A549 (cell line): ENCODE data around the gene LMO2. TPM values are rescaled to one million over a fixed set of nuclear protein-coding genes. Genes with fewer than 3 reads are reported as not detected.
A peak's percentile ranks its signal among the peaks of the same experiment; 100 is the strongest.

ENCODE experiments used
- ATAC-seq, 2 experiments: fragments of 200-7000 bp in 1 of 2; fragments of >200 bp in 1 of 2; cut with Nextera tagmentation in 1 of 2; cut with Tn5 transposase in 1 of 2; 3 replicates each; pipeline versions ENCODE4 v1.8.0 to v1.9.1; 2018 to 2020; ENCODE audit warnings: mild to moderate bottlenecking in 1 of 2, moderate library complexity in 1 of 2
- CTCF ChIA-PET: fragments of 300-600 bp; sonication (Branson Sonifier 250); formaldehyde crosslinking; extraction: SDS; loops from one replicate; lab custom pipeline; 2021; ENCODE audit warnings: antibody characterized with exemption, inconsistent platforms; lab: Yijun Ruan, JAX
- POLR2A ChIA-PET: fragments of 350-600 bp; formaldehyde crosslinking; extraction: SDS; loops from one replicate; lab custom pipeline; 2021; ENCODE audit warnings: antibody characterized with exemption, inconsistent platforms; lab: Yijun Ruan, JAX
- DNase-seq, 2 experiments: peaks; one replicate each; pipeline versions ENCODE4 v3.0.0 to v3.0.0-alpha.2; 2011 to 2016; ENCODE audit warnings: low read depth in 1 of 2, low spot score in 1 of 2
- FAIRE-seq: peaks from 2 replicates; lab custom pipeline; 2011; peaks lifted over from hg19 to GRCh38; lab: Jason Lieb, UNC
- H3K27ac ChIP-seq, 2 experiments: fragments of >200 bp; sonication (Bioruptor Twin); formaldehyde crosslinking; 3 replicates each; pipeline ENCODE4 v1.5.1; 2016 to 2017
- H3K4me1 ChIP-seq: fragments of >200 bp; sonication (Bioruptor Twin); formaldehyde crosslinking; 3 replicates; pipeline ENCODE4 v1.6.1; 2016
- H3K4me2 ChIP-seq: fragments of >200 bp; sonication (Bioruptor Twin); formaldehyde crosslinking; 3 replicates; pipeline ENCODE4 v1.6.1; 2016
- H3K4me3 ChIP-seq: fragments of >200 bp; sonication (Bioruptor Twin); formaldehyde crosslinking; 3 replicates; pipeline ENCODE4 v1.5.1; 2016
- H3K9me3 ChIP-seq: fragments of >200 bp; sonication (Bioruptor Twin); formaldehyde crosslinking; 3 replicates; pipeline ENCODE4 v1.6.1; 2016
- CBX2 ChIP-seq: fragments of 200-600 bp; sonication (generic); IDR thresholded peaks from 2 replicates; pipeline ENCODE4 v1.6.1; 2016; ENCODE audit warnings: low read depth, mild to moderate bottlenecking, borderline replicate concordance
- CBX8 ChIP-seq: fragments of 200-600 bp; sonication (generic); IDR thresholded peaks from 2 replicates; pipeline ENCODE4 v1.6.1; 2016
- CHD4 ChIP-seq: fragments of 200-600 bp; sonication (generic); IDR thresholded peaks from 2 replicates; pipeline ENCODE4 v1.6.1; 2016; ENCODE audit warnings: antibody characterized with exemption, mild to moderate bottlenecking, borderline replicate concordance
- CTCF ChIP-seq: fragments of >200 bp; sonication (Bioruptor Twin); formaldehyde crosslinking; IDR thresholded peaks from 3 replicates; pipeline ENCODE4 v1.5.1; 2016
- E2F6 ChIP-seq: IDR thresholded peaks from 2 replicates; pipeline ENCODE4 v1.6.1; 2012; ENCODE audit warnings: low read depth, borderline replicate concordance
- EHF ChIP-seq: fragments of 250-450 bp; sonication (Bioruptor Pico); IDR thresholded peaks from 2 replicates; pipeline ENCODE4 v1.5.0; 2020; ENCODE audit warnings: mild to moderate bottlenecking
- ELK1 ChIP-seq: fragments of 150-350 bp; IDR thresholded peaks from 2 replicates; pipeline ENCODE4 v1.6.1; 2014; ENCODE audit warnings: low read depth, mild to moderate bottlenecking, low read length
- EP300 ChIP-seq, 2 experiments: fragments of >200 bp; sonication (Bioruptor Twin); formaldehyde crosslinking; IDR thresholded peaks; 2 replicates in 1 of 2; 3 replicates in 1 of 2; pipeline ENCODE4 v1.6.1; 2016 to 2017
- FOSB ChIP-seq: fragments of 250-450 bp; sonication (Bioruptor Pico); IDR thresholded peaks from 2 replicates; pipeline ENCODE4 v1.5.0; 2020; ENCODE audit warnings: mild to moderate bottlenecking, moderate library complexity
- HES2 ChIP-seq: fragments of >200 bp; sonication (Bioruptor Twin); formaldehyde crosslinking; IDR thresholded peaks from 2 replicates; pipeline ENCODE4 v1.6.1; 2016
- HOXB13 ChIP-seq: fragments of 250-450 bp; sonication (Bioruptor Pico); IDR thresholded peaks from 2 replicates; pipeline ENCODE4 v1.5.0; 2020; ENCODE audit warnings: low read depth, mild to moderate bottlenecking, moderate library complexity
- JUNB ChIP-seq: fragments of >200 bp; sonication (Bioruptor Twin); formaldehyde crosslinking; IDR thresholded peaks from 2 replicates; pipeline ENCODE4 v1.6.1; 2016
- MYC ChIP-seq: IDR thresholded peaks from 2 replicates; pipeline ENCODE4 v1.6.1; 2012; ENCODE audit warnings: mild to moderate bottlenecking, inconsistent platforms, low read length, improper control_type of control experiment, borderline replicate concordance
- NFE2L2 ChIP-seq: fragments of 150-350 bp; conservative IDR thresholded peaks from 2 replicates; pipeline ENCODE4 v1.6.1; 2014; ENCODE audit warnings: low read length
- NR3C1 ChIP-seq: fragments of >200 bp; sonication (Bioruptor Twin); formaldehyde crosslinking; IDR thresholded peaks from 3 replicates; pipeline ENCODE4 v1.6.1; 2017
- PHF8 ChIP-seq: fragments of 200-600 bp; sonication (generic); IDR thresholded peaks from 2 replicates; pipeline ENCODE4 v1.6.1; 2016; ENCODE audit warnings: low read depth, mild to moderate bottlenecking, antibody characterized with exemption, moderate library complexity, borderline replicate concordance
- POLR2A ChIP-seq: IDR thresholded peaks from 2 replicates; pipeline ENCODE4 v1.6.1; 2012; ENCODE audit warnings: mild to moderate bottlenecking, low read length
- POLR2AphosphoS2 ChIP-seq: conservative IDR thresholded peaks from 2 replicates; pipeline ENCODE4 v1.6.1; 2012; ENCODE audit warnings: low read length, improper control_type of control experiment, inconsistent platforms
- RARB ChIP-seq: fragments of 250-450 bp; sonication (Bioruptor Pico); IDR thresholded peaks from 2 replicates; pipeline ENCODE4 v1.8.0; 2021; ENCODE audit warnings: mild to moderate bottlenecking, moderate library complexity
- USF2 ChIP-seq: fragments of 450-650 bp; IDR thresholded peaks from 2 replicates; pipeline ENCODE4 v1.6.1; 2014; ENCODE audit warnings: antibody characterized with exemption
- ZC3H11A ChIP-seq: fragments of 450-650 bp; IDR thresholded peaks from 2 replicates; pipeline ENCODE4 v1.6.1; 2014; ENCODE audit warnings: antibody characterized with exemption, mild to moderate bottlenecking
- ZFP36 ChIP-seq: fragments of 450-650 bp; IDR thresholded peaks from 2 replicates; pipeline ENCODE4 v1.6.1; 2014; ENCODE audit warnings: borderline replicate concordance; ENCODE audit not compliant: partially characterized antibody
- ZNF302 ChIP-seq: fragments of 250-450 bp; sonication (Bioruptor Pico); IDR thresholded peaks from 2 replicates; pipeline ENCODE4 v1.9.0; 2021; ENCODE audit warnings: inconsistent platforms, mild to moderate bottlenecking, moderate library complexity
- ZSCAN20 ChIP-seq: fragments of 250-450 bp; sonication (Bioruptor Pico); IDR thresholded peaks from 2 replicates; pipeline ENCODE4 v1.8.0; 2022; ENCODE audit warnings: mild to moderate bottlenecking, moderate library complexity
- WGBS: methylation state at CpG from one replicate; pipeline ENCODE4 v1.1.6; 2017; ENCODE audit errors: missing lambda C conversion rate; 5-methylcytosine and 5-hydroxymethylcytosine counted together
- polyA plus RNA-seq, 4 experiments: library from polyadenylated mRNA; depleted of rRNA in 3 of 4; stranded (reverse); fragments of >200 nt; fragmentation: RNase III in 1 of 4; extraction: RNeasy Plus Mini Kit Qiagen cat#74134 plus additional on column Dnase treatment in 1 of 4; gene quantifications; 2 replicates in 3 of 4; 3 replicates in 1 of 4; pipeline ENCODE4 v1.2.3, GENCODE V29; 2011 to 2017

The LMO2 gene
- polyA plus RNA-seq, 2 of the 4 experiments (the other 2 are of a cell fraction), result 0.12 to 0.15 TPM

GRCh38 chr11:33877038-33877437 lies 14.8 kb downstream of the LMO2 start:
- TF ChIP-seq ELK1 (no peak), EP300 (IDR thresholded peaks at IDR 0.05) (no peak), NR3C1 (no peak), ZNF302 (CRISPR knock-in tag) (no peak), POLR2AphosphoS2 (no peak), POLR2A (no peak), HES2 (no peak), NFE2L2 (no peak), EHF (no peak), E2F6 (no peak), CTCF (no peak), RARB (CRISPR knock-in tag) (no peak), CBX2 (no peak), USF2 (no peak), MYC (no peak), JUNB (no peak), CHD4 (no peak), HOXB13 (no peak), PHF8 (no peak), ZSCAN20 (CRISPR knock-in tag) (no peak)
- ATAC-seq (no peak), DNase-seq (no peak), FAIRE-seq (no peak)
- no peak overlapping the region for H3K27ac ChIP-seq
- H3K4me2 ChIP-seq, result no peak overlapping the region
- ChIA-PET CTCF (interaction anchor here (0.6 to 2.2 kb wide), 4 partner anchors 13 to 1676 kb away, joined by 3 to 6 read pairs (median 4); no protein-coding TSS in a partner anchor), POLR2A (no interaction called here)
- WGBS, result 30% methylated on average over 3 of the region's 3 CpGs
- H3K4me1 ChIP-seq, result no peaks in the 10 kb centered on the region
- no peaks in the 10 kb centered on the region for H3K9me3 ChIP-seq
- H3K4me3 ChIP-seq, result no peak overlapping the region

GRCh38 chr11:33875621-33876294 lies 16.1 kb downstream of the LMO2 start:
- no peak for FAIRE-seq
- CTCF ChIA-PET, result interaction anchor here (0.6 to 2.3 kb wide), 7 partner anchors 13 to 112 kb away, joined by 3 to 9 read pairs (median 3); no protein-coding TSS in a partner anchor

More at GRCh38 chr11:33875621-33876294, 16.1 kb downstream of the LMO2 start:
- Histone ChIP-seq H3K4me1 (no peaks in the 10 kb centered on the region), H3K4me2 (no peak overlapping the region), H3K9me3 (no peaks in the 10 kb centered on the region), H3K27ac (no peak overlapping the region), H3K4me3 (no peak overlapping the region)
- DNase-seq (no peak), ATAC-seq (no peak)
- POLR2A ChIA-PET, result interaction anchor here (0.7 kb wide), 1 partner anchor 432 kb away, joined by 10 read pairs; no protein-coding TSS in a partner anchor
- 40% methylated on average over 2 of the region's 2 CpGs for WGBS
- TF ChIP-seq PHF8, result no peak
- peak; percentile 40 for TF ChIP-seq ZFP36
- no peak for TF ChIP-seq ZC3H11A
- no peak for TF ChIP-seq FOSB (CRISPR knock-in tag)
- no peak for TF ChIP-seq CTCF
- no peak for TF ChIP-seq CBX8
